ENCODE data around the gene MIPEP. TPM values are rescaled to one million over a fixed set of nuclear protein-coding genes. Genes with fewer than 3 reads are reported as not detected.

MIPEP gene
- total RNA-seq, 1 donor from 2014 or later: 19.6 TPM

DNA sequence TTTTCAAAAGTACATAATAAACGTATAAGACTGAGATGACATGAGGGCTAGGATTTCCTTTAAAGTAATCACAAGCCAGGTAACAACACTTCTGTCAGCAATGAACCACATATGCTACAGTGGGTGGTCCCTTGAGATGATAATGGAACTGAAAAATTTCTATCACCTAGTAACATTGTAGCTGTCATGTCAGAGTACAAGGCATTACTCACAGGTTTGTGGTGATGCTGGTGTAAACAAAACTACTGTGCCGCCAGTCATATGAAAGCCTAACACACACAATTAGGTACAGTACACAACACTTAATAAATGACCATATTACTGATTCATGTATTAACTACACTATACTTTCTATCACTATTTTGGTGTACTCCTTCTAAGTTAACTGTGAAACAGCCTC is 36.8 kb downstream of the MIPEP start:
- TF ChIP-seq, protein P1, sequence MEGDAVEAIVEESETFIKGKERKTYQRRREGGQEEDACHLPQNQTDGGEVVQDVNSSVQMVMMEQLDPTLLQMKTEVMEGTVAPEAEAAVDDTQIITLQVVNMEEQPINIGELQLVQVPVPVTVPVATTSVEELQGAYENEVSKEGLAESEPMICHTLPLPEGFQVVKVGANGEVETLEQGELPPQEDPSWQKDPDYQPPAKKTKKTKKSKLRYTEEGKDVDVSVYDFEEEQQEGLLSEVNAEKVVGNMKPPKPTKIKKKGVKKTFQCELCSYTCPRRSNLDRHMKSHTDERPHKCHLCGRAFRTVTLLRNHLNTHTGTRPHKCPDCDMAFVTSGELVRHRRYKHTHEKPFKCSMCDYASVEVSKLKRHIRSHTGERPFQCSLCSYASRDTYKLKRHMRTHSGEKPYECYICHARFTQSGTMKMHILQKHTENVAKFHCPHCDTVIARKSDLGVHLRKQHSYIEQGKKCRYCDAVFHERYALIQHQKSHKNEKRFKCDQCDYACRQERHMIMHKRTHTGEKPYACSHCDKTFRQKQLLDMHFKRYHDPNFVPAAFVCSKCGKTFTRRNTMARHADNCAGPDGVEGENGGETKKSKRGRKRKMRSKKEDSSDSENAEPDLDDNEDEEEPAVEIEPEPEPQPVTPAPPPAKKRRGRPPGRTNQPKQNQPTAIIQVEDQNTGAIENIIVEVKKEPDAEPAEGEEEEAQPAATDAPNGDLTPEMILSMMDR (conservative IDR thresholded peaks at IDR 0.05): no peak
- no peaks in the 10 kb centered on the region for H3K27me3 Mint-ChIP-seq (ENCODE audit: low read depth)

GRCh38 chr13:23851106-23851505 is 38.1 kb downstream of the MIPEP start:
- no peaks in the 10 kb centered on the region for H3K27me3 Mint-ChIP-seq (ENCODE audit: low read depth)
- DNase-seq (ENCODE audit: low read depth, low spot score): no peak
- H3K36me3 Mint-ChIP-seq (ENCODE audit: low read depth): peaks cover 3% of the 10 kb centered on the region
- no peak overlapping the region for H3K27ac Mint-ChIP-seq (ENCODE audit: unreplicated experiment)
- no peaks in the 10 kb centered on the region for H3K9me3 Mint-ChIP-seq
- no peak overlapping the region for H3K4me3 Mint-ChIP-seq
- TF ChIP-seq, protein P1 (conservative IDR thresholded peaks at IDR 0.05): no peak
- no peaks in the 10 kb centered on the region for H3K4me1 Mint-ChIP-seq

More for the DNA sequence above, 36.8 kb downstream of the MIPEP start:
- peaks cover 3% of the 10 kb centered on the region for H3K36me3 Mint-ChIP-seq (ENCODE audit: low read depth)
- no peaks in the 10 kb centered on the region for H3K4me1 Mint-ChIP-seq
- DNase-seq (ENCODE audit: low read depth, low spot score): no peak
- no peaks in the 10 kb centered on the region for H3K9me3 Mint-ChIP-seq
- no peak overlapping the region for H3K4me3 Mint-ChIP-seq
- H3K27ac Mint-ChIP-seq (ENCODE audit: unreplicated experiment): no peak overlapping the region

DNA sequence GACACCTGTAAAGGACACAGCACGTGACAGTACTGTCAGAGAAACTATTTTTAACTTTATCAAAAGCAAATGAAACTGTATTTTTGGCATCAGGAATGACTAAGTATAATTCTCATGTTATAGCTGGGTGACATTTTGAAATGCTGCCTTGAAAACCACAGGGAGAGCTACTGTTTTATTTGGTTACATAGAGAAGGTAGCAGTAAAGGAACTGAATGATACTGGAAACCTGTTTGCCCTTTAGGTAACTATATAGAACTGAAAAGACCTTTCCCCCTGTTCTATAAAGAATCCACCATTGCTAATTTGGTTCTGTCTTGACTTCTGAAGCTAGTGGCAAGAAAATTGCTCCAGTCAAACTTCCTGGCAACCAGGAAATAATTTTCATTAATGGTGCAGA is 39.1 kb downstream of the MIPEP start:
- peaks cover 3% of the 10 kb centered on the region for H3K36me3 Mint-ChIP-seq (ENCODE audit: low read depth)
- no peaks in the 10 kb centered on the region for H3K27me3 Mint-ChIP-seq (ENCODE audit: low read depth)
- no peak overlapping the region for H3K4me3 Mint-ChIP-seq
- no peaks in the 10 kb centered on the region for H3K4me1 Mint-ChIP-seq
- H3K9me3 Mint-ChIP-seq: no peaks in the 10 kb centered on the region
- H3K27ac Mint-ChIP-seq (ENCODE audit: unreplicated experiment): no peak overlapping the region
- TF ChIP-seq, protein P1 (conservative IDR thresholded peaks at IDR 0.05): no peak
- DNase-seq (ENCODE audit: low read depth, low spot score): no peak

GRCh38 chr13:23849670-23850069 is 39.5 kb downstream of the MIPEP start:
- H3K27me3 Mint-ChIP-seq (ENCODE audit: low read depth): no peaks in the 10 kb centered on the region
- no peaks in the 10 kb centered on the region for H3K9me3 Mint-ChIP-seq
- H3K36me3 Mint-ChIP-seq (ENCODE audit: low read depth): peaks cover 3% of the 10 kb centered on the region
- H3K4me3 Mint-ChIP-seq: no peak overlapping the region
- H3K27ac Mint-ChIP-seq (ENCODE audit: unreplicated experiment): no peak overlapping the region
- TF ChIP-seq, protein P1 (conservative IDR thresholded peaks at IDR 0.05): no peak
- DNase-seq (ENCODE audit: low read depth, low spot score): no peak
- H3K4me1 Mint-ChIP-seq: no peaks in the 10 kb centered on the region

- no peak overlapping the region for H3K27ac Mint-ChIP-seq (ENCODE audit: unreplicated experiment)
- TF ChIP-seq, protein P1 (conservative IDR thresholded peaks at IDR 0.05): no peak
- no peaks in the 10 kb centered on the region for H3K27me3 Mint-ChIP-seq (ENCODE audit: low read depth)
- no peaks in the 10 kb centered on the region for H3K9me3 Mint-ChIP-seq
- peaks cover 6% of the 10 kb centered on the region for H3K4me1 Mint-ChIP-seq
- H3K4me3 Mint-ChIP-seq: no peak overlapping the region
- H3K36me3 Mint-ChIP-seq (ENCODE audit: low read depth): peaks cover 3% of the 10 kb centered on the region
- no peak for DNase-seq (ENCODE audit: low read depth, low spot score)
Observed at GRCh38 chr13:23848646-23849141, 40.5 kb downstream of the MIPEP start.
